CD4-positive, alpha-beta T cell treated with Interleukin-1 beta for 1 hour (primary cell): ENCODE results near the gene TCL1A.
"Not testable (repeated sequence)": the region's sequence is repeated elsewhere in the genome, so short reads cannot be mapped to it uniquely, and the experiment has no call there.

ENCODE experiments used
- DNase-seq, 2 donors: peaks; one replicate each; pipeline ENCODE4 v3.0.0-alpha.2; 2020 to 2022

The TCL1A gene

GRCh38 chr14:95674613-95675012 lies 39.3 kb downstream of the TCL1A start:
- DNase-seq = no peak

GRCh38 chr14:95668235-95668772 lies 45.6 kb downstream of the TCL1A start:
- no peak for DNase-seq

- DNase-seq = peak in 1 of 2 donors; percentile 11
These were observed 46.7 kb downstream of the TCL1A start for GRCh38 chr14:95667249-95667693.

GRCh38 chr14:95666450-95666849 lies 47.5 kb downstream of the TCL1A start:
- DNase-seq = no peak

GRCh38 chr14:95665530-95665929 lies 48.4 kb downstream of the TCL1A start:
- not testable (repeated sequence) for DNase-seq

- peak in 1 of 2 donors; percentile 37 for DNase-seq
These were observed 49.4 kb downstream of the TCL1A start for GRCh38 chr14:95664546-95664945.

GRCh38 chr14:95664066-95664465 lies 49.9 kb downstream of the TCL1A start:
- DNase-seq = no peak

GRCh38 chr14:95663226-95663797 lies 50.6 kb downstream of the TCL1A start:
- DNase-seq = no peak

- no peak for DNase-seq
These were observed 51.3 kb downstream of the TCL1A start for GRCh38 chr14:95662376-95663186.

GRCh38 chr14:95660651-95661515 lies 53.0 kb downstream of the TCL1A start:
- DNase-seq = no peak

GRCh38 chr14:95659990-95660385 lies 53.9 kb downstream of the TCL1A start:
- no peak for DNase-seq
